HL-60 (cell line): ENCODE measurements around the gene CACNA1H.

ENCODE experiments used
- CTCF ChIP-seq: IDR thresholded peaks from one replicate; pipeline ENCODE4 v1.5.1; 2011; ENCODE audit warnings: low read length, control low read depth, inconsistent platforms; ENCODE audit not compliant: insufficient read depth
- SPI1 ChIP-seq: IDR thresholded peaks from 2 replicates; pipeline ENCODE4 v1.6.1; 2012; ENCODE audit warnings: low read depth, mild to moderate bottlenecking, borderline replicate concordance

DNA sequence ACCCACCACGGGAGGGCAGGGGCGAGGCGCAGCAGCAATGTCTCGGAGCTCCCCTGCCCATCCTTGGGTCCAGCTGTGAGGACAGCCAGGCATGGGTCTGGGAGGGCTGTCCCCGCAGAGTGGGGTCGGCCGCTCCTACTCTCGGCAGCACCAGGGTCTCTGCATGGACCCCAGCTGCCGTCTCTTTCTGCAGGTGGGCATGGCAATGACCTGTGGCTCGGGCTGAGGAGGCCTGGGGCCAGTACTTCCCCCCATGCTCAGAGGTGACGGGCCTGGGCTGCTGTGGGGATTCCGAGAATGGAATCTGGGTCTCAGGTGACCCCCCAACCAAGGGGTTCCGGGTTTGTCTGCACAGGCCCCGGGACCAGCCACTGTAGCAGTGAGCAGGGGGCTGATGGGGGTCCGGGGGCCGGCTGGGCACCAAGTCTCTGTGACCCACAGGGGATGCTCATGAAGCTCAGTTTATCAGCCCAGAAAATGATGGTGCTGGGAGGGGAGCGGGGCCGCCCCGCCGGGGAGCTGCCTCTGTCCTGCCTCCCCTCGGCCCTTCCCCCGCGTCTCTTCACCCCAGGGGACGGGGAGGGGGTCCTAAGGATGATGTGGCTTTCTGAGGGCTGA is 23.5 kb downstream of the CACNA1H start:
- TF ChIP-seq CTCF (no peak), SPI1 (no peak)
